Adrenal gland (tissue), 5 donors: ENCODE data around the gene MYO5B.

Experiments used
- POLR2A ChIP-seq, 2 donors: fragments of 450-650 bp; IDR thresholded peaks; one replicate each; pipeline ENCODE4 v1.6.1; 2017; ENCODE audit warnings: antibody characterized with exemption in 2 of 2, mild to moderate bottlenecking in 2 of 2, moderate library complexity in 1 of 2
- TF ChIP-seq, protein P1 (sequence below), 6 experiments: fragments of 450-650 bp in 4 of 6; fragments of 200-600 bp in 2 of 6; sonication (generic) in 1 of 6; IDR thresholded peaks; 1 replicate in 5 of 6; 2 replicates in 1 of 6; pipeline versions ENCODE4 v1.5.1 to v1.8.0; 2016 to 2021; ENCODE audit warnings: antibody characterized with exemption in 6 of 6, mild to moderate bottlenecking in 2 of 6, moderate library complexity in 1 of 6
- donor health status: DM: no; HTN: no; CAD: no.

DNA sequence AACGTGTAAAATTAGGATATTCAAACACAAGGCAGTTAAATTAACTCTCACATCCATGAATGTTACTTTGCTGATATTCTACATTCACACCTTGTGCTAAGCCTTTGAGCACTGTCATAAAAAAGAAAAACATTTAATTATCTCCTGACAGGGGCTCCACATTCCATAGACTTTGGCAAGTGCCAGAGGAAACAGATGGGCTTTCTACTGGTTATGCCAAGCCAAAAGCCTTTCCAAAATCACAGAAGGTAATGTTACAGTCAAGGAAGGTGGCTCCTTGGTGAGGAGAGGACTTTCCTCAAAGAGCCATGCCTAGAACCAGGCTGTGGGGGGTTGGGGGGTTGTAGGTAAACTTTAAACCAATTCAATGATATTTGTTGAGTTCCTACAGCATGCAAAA is 12.4 kb downstream of the MYO5B start:
- TF ChIP-seq, protein P1, sequence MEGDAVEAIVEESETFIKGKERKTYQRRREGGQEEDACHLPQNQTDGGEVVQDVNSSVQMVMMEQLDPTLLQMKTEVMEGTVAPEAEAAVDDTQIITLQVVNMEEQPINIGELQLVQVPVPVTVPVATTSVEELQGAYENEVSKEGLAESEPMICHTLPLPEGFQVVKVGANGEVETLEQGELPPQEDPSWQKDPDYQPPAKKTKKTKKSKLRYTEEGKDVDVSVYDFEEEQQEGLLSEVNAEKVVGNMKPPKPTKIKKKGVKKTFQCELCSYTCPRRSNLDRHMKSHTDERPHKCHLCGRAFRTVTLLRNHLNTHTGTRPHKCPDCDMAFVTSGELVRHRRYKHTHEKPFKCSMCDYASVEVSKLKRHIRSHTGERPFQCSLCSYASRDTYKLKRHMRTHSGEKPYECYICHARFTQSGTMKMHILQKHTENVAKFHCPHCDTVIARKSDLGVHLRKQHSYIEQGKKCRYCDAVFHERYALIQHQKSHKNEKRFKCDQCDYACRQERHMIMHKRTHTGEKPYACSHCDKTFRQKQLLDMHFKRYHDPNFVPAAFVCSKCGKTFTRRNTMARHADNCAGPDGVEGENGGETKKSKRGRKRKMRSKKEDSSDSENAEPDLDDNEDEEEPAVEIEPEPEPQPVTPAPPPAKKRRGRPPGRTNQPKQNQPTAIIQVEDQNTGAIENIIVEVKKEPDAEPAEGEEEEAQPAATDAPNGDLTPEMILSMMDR (IDR thresholded peaks at IDR 0.05) = no peak
- TF ChIP-seq POLR2A (IDR thresholded peaks at IDR 0.05) = no peak
